Hepatocyte (in vitro differentiated cells): ENCODE data around the gene FOXC2. TPM values are rescaled to one million over a fixed set of nuclear protein-coding genes. Genes with fewer than 3 reads are reported as not detected.

Experiments used
- DNase-seq: peaks from one replicate; pipeline ENCODE4 v3.0.0-alpha.2; 2016; ENCODE audit warnings: low spot score
- H2AFZ ChIP-seq: fragments of 200-600 bp; sonication (generic); 2 replicates; pipeline ENCODE4 v1.6.0; 2016; ENCODE audit warnings: antibody characterized with exemption, mild to moderate bottlenecking
- H3K27ac ChIP-seq: fragments of 200-600 bp; sonication (generic); 2 replicates; pipeline ENCODE4 v1.5.1; 2016; ENCODE audit warnings: mild to moderate bottlenecking
- H3K27me3 ChIP-seq: fragments of 200-600 bp; sonication (generic); 2 replicates; pipeline ENCODE4 v1.6.1; 2016
- H3K36me3 ChIP-seq: fragments of 200-600 bp; sonication (generic); replicated peaks from 2 replicates; pipeline ENCODE4 v1.5.1; 2016; ENCODE audit warnings: low read depth; ENCODE audit not compliant: insufficient read depth
- H3K4me1 ChIP-seq: fragments of 200-600 bp; sonication (generic); 2 replicates; pipeline ENCODE4 v1.5.1; 2016; ENCODE audit warnings: mild to moderate bottlenecking, moderate library complexity; ENCODE audit not compliant: insufficient read depth
- H3K4me2 ChIP-seq: fragments of 200-600 bp; sonication (generic); 2 replicates; pipeline ENCODE4 v1.6.0; 2016
- H3K4me3 ChIP-seq: fragments of 200-600 bp; sonication (generic); 2 replicates; pipeline ENCODE4 v1.5.1; 2016; ENCODE audit warnings: mild to moderate bottlenecking
- H3K79me2 ChIP-seq: fragments of 200-600 bp; sonication (generic); 2 replicates; pipeline ENCODE4 v1.6.0; 2017; ENCODE audit warnings: mild to moderate bottlenecking
- H3K9me2 ChIP-seq: fragments of 200-600 bp; sonication (generic); replicated peaks from 2 replicates; pipeline ENCODE4 v1.6.0; 2017; ENCODE audit warnings: mild to moderate bottlenecking; ENCODE audit not compliant: insufficient read depth
- H3K9me3 ChIP-seq: fragments of 200-600 bp; sonication (generic); 2 replicates; pipeline ENCODE4 v1.5.1; 2016; ENCODE audit warnings: low read depth, mild to moderate bottlenecking
- H4K20me1 ChIP-seq: fragments of 200-600 bp; sonication (generic); 2 replicates; pipeline ENCODE4 v1.6.0; 2016; ENCODE audit warnings: mild to moderate bottlenecking; ENCODE audit not compliant: insufficient read depth, poor library complexity, severe bottlenecking
- EZH2 ChIP-seq: fragments of 200-600 bp; sonication (generic); IDR thresholded peaks from 2 replicates; pipeline ENCODE4 v1.6.1; 2016; ENCODE audit warnings: antibody characterized with exemption, mild to moderate bottlenecking, borderline replicate concordance
- EZH2phosphoT487 ChIP-seq: fragments of 200-600 bp; sonication (generic); IDR thresholded peaks from one replicate; pipeline ENCODE4 v1.6.1; 2018; ENCODE audit warnings: antibody characterized with exemption, mild to moderate bottlenecking, low read depth, moderate library complexity; ENCODE audit not compliant: unreplicated experiment, severe bottlenecking
- WGBS: methylation state at CpG from one replicate; pipeline ENCODE4 v1.1.6; 2016; ENCODE audit warnings: low lambda C conversion rate; ENCODE audit errors: missing lambda C conversion rate; 5-methylcytosine and 5-hydroxymethylcytosine counted together
- polyA plus RNA-seq: library from polyadenylated mRNA; unstranded; fragments of >200 nt; fragmentation: Nextera tagmentation; extraction: Ambion mirVana; gene quantifications from 2 replicates; pipeline ENCODE4 v1.2.1, GENCODE V29; 2016
- total RNA-seq: library from RNA; depleted of rRNA; stranded (reverse); fragments of >200 nt; gene quantifications from 2 replicates; pipeline ENCODE4 v1.2.3, GENCODE V29; 2014
- TF ChIP-seq, protein P1 (sequence below): fragments of 200-600 bp; sonication (generic); IDR thresholded peaks from 2 replicates; pipeline ENCODE4 v1.5.1; 2016; ENCODE audit warnings: antibody characterized with exemption, mild to moderate bottlenecking; ENCODE audit not compliant: poor library complexity

FOXC2 gene
- total and polyA plus RNA-seq, 2 experiments from 2014 or later, result 0.30 TPM; not detected in 1

DNA sequence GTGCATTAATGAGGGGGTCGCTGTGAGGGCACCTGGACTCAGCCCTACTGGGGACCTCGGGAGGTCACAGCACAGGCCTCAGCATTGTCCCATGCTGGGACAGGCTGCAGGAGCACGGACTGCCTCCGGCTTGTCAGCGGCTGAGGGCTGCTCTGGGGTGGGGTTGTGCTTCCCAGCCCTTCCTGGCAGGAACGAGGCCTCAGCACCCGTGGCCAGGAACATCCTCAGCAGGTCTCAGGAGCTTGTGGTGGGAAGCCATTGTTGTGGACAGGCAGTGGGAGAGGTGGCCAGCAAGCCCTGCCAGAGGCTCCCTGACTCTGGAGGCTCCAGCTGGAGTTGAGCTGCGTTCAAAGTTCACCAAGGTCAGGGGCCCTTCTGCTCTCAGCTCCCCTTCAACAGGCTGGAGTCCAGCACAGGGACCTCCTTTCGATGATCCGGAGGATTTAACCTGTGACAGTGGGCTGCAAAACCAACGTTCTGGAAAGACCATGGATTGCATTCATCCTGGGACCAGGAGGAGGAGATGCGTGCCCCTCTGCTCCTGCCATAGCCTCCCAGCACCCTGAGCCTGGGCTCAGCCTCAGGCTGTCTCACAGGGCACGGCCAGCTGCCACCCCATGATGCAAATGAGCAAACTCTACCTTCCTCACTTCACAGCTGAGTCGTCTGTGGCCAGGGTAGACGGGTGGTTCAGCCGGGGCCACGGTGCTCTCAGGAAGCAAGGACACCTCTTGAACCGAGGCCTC, 44.3 kb downstream of the FOXC2 start:
- H2AFZ ChIP-seq, result no peak overlapping the region
- H3K27ac ChIP-seq, result no peak overlapping the region
- H3K4me3 ChIP-seq, result no peak overlapping the region
- H3K27me3 ChIP-seq, result no peaks in the 10 kb centered on the region
- 80% methylated on average over 18 of the region's 18 CpGs for WGBS
- TF ChIP-seq EZH2 (no peak), EZH2phosphoT487 (no peak)
- TF ChIP-seq, protein P1, sequence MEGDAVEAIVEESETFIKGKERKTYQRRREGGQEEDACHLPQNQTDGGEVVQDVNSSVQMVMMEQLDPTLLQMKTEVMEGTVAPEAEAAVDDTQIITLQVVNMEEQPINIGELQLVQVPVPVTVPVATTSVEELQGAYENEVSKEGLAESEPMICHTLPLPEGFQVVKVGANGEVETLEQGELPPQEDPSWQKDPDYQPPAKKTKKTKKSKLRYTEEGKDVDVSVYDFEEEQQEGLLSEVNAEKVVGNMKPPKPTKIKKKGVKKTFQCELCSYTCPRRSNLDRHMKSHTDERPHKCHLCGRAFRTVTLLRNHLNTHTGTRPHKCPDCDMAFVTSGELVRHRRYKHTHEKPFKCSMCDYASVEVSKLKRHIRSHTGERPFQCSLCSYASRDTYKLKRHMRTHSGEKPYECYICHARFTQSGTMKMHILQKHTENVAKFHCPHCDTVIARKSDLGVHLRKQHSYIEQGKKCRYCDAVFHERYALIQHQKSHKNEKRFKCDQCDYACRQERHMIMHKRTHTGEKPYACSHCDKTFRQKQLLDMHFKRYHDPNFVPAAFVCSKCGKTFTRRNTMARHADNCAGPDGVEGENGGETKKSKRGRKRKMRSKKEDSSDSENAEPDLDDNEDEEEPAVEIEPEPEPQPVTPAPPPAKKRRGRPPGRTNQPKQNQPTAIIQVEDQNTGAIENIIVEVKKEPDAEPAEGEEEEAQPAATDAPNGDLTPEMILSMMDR, result no peak
- no peaks in the 10 kb centered on the region for H3K36me3 ChIP-seq
- H3K4me2 ChIP-seq, result no peak overlapping the region
- no peaks in the 10 kb centered on the region for H3K79me2 ChIP-seq
- H4K20me1 ChIP-seq, result no peaks in the 10 kb centered on the region
- H3K9me3 ChIP-seq, result no peaks in the 10 kb centered on the region
- H3K4me1 ChIP-seq, result no peaks in the 10 kb centered on the region
- no peak for DNase-seq
- H3K9me2 ChIP-seq, result no peaks in the 10 kb centered on the region

DNA sequence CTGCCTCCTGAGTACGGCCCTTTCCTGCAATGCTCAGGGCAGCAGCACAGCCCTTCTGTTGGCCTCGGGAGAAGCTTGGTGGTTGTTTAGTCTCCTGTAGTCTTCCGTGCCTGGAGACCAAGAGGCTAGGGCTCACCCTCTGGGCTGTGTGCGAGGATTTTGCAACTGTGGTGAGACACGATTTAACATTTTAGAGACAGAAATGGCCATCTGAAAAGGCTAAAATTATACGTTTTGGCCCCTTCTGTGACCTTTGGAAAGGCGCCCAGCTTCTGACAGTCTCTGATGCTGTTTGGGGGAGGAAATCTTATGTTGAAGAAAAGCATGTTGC, 44.9 kb downstream of the FOXC2 start:
- 74% methylated on average over 7 of the region's 7 CpGs for WGBS
- H3K9me2 ChIP-seq, result no peaks in the 10 kb centered on the region
- H4K20me1 ChIP-seq, result no peaks in the 10 kb centered on the region
- DNase-seq, result no peak
- no peak overlapping the region for H3K27ac ChIP-seq
- TF ChIP-seq EZH2phosphoT487 (no peak), EZH2 (no peak)
- TF ChIP-seq, protein P1, result no peak
- H3K4me2 ChIP-seq, result no peak overlapping the region
- H3K79me2 ChIP-seq, result no peaks in the 10 kb centered on the region
- no peaks in the 10 kb centered on the region for H3K9me3 ChIP-seq
- no peak overlapping the region for H2AFZ ChIP-seq
- no peaks in the 10 kb centered on the region for H3K36me3 ChIP-seq
- H3K27me3 ChIP-seq, result no peaks in the 10 kb centered on the region
- H3K4me3 ChIP-seq, result no peak overlapping the region
- no peaks in the 10 kb centered on the region for H3K4me1 ChIP-seq

DNA sequence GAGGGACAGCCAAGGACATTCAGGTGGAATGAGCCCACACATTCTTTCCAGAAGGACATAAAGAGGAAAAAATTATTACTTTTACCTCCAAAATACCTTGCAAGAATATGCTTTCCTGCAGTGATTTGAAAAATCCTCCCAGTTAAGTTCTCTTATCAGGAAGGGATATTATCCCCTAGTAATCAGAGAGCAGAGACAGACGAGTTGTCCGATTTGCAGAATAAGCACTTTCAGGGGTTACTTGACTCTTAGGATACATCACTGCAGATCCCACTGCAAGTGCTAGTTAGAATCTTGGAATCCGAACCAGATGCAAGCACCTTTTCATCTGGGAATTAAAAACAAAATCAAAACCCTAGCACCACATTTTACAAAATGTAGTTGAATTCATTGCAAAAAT, 45.3 kb downstream of the FOXC2 start:
- no peaks in the 10 kb centered on the region for H3K79me2 ChIP-seq
- DNase-seq, result no peak
- H3K4me1 ChIP-seq, result no peaks in the 10 kb centered on the region
- WGBS, result 72% methylated on average over 3 of the region's 3 CpGs
- no peaks in the 10 kb centered on the region for H3K9me2 ChIP-seq
- no peaks in the 10 kb centered on the region for H3K36me3 ChIP-seq
- H3K9me3 ChIP-seq, result no peaks in the 10 kb centered on the region
- no peaks in the 10 kb centered on the region for H3K27me3 ChIP-seq
- H4K20me1 ChIP-seq, result no peaks in the 10 kb centered on the region
- no peak overlapping the region for H3K4me3 ChIP-seq
- no peak overlapping the region for H3K27ac ChIP-seq
- TF ChIP-seq, protein P1, result no peak
- TF ChIP-seq EZH2phosphoT487, result no peak
- TF ChIP-seq EZH2, result no peak
- no peak overlapping the region for H2AFZ ChIP-seq
- H3K4me2 ChIP-seq, result no peak overlapping the region

DNA sequence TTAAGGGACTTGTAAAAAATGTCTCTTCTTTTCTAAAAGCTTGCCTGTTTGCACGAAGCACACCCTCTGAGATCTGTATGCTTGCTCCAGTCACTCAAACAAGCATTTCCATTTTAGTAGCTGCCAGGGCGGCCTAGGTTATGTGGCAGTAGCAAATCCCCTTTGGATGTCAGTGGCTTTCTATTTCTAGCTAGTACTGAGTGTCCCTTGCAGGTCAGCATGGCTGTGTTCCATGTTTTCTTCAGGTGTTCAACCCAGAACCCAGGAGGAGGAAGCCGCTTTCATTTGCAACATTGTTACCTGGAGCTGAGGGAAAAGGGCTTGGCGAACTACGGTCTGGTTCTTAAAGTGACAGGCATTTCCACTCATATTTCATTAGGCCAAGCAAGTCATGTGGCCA, 48.1 kb downstream of the FOXC2 start:
- H3K4me3 ChIP-seq, result no peak overlapping the region
- H3K27me3 ChIP-seq, result no peaks in the 10 kb centered on the region
- H3K9me2 ChIP-seq, result no peaks in the 10 kb centered on the region
- no peaks in the 10 kb centered on the region for H3K9me3 ChIP-seq
- no peak overlapping the region for H3K4me2 ChIP-seq
- 69% methylated on average over 5 of the region's 5 CpGs for WGBS
- no peaks in the 10 kb centered on the region for H3K79me2 ChIP-seq
- H3K4me1 ChIP-seq, result no peaks in the 10 kb centered on the region
- H2AFZ ChIP-seq, result no peak overlapping the region
- H3K27ac ChIP-seq, result no peak overlapping the region
- no peak for DNase-seq
- no peaks in the 10 kb centered on the region for H3K36me3 ChIP-seq
- TF ChIP-seq EZH2phosphoT487 (no peak), EZH2 (no peak)
- TF ChIP-seq, protein P1, result no peak
- no peaks in the 10 kb centered on the region for H4K20me1 ChIP-seq
